Right lobe of liver (tissue), 6 donors: ENCODE measurements around the gene TTC6. TPM values are rescaled to one million over a fixed set of nuclear protein-coding genes. Genes with fewer than 3 reads are reported as not detected.

Experiments
- ATAC-seq, 4 donors: fragments of 200-7000 bp; cut with Tn5 transposase; one replicate each; pipeline ENCODE4 v1.9.1; 2020; ENCODE audit warnings: mild to moderate bottlenecking in 4 of 4, moderate library complexity in 4 of 4
- DNase-seq, 3 donors: peaks; one replicate each; pipeline ENCODE4 v3.0.0-alpha.2; 2020
- H3K27ac ChIP-seq, 3 donors: fragments of 200-600 bp; one replicate each; pipeline ENCODE4 v1.8.0; 2022
- H3K27me3 ChIP-seq, 2 donors: fragments of 200-600 bp; one replicate each; pipeline ENCODE4 v1.8.0; 2022
- H3K36me3 ChIP-seq, 4 donors: fragments of 200-600 bp; sonication (generic) in 1 of 4; one replicate each; pipeline versions ENCODE4 v1.5.1 to v1.8.0; 2017 to 2022; ENCODE audit warnings: control low read depth in 1 of 4
- H3K4me1 ChIP-seq, 4 donors: fragments of 200-600 bp; sonication (generic) in 1 of 4; one replicate each; pipeline versions ENCODE4 v1.5.1 to v1.8.0; 2017 to 2022; ENCODE audit warnings: control low read depth in 1 of 4
- H3K4me3 ChIP-seq, 3 donors: fragments of 200-600 bp; one replicate each; pipeline ENCODE4 v1.8.0; 2022
- H3K9me3 ChIP-seq, 4 donors: fragments of 200-600 bp; sonication (generic) in 1 of 4; one replicate each; pipeline versions ENCODE4 v1.5.1 to v1.8.0; 2017 to 2022; ENCODE audit warnings: control low read depth in 1 of 4
- POLR2A ChIP-seq: fragments of 450-650 bp; IDR thresholded peaks from one replicate; pipeline ENCODE4 v1.6.1; 2017; ENCODE audit warnings: antibody characterized with exemption, mild to moderate bottlenecking
- WGBS: methylation state at CpG from one replicate; pipeline ENCODE4 v1.1.6; 2018; ENCODE audit warnings: low coverage, low lambda C conversion rate; ENCODE audit not compliant: insufficient coverage; ENCODE audit errors: missing lambda C conversion rate; 5-methylcytosine and 5-hydroxymethylcytosine counted together
- intact Hi-C, 2 donors: fragments of 100-400 bp; cut with DNase I; formaldehyde crosslinking; loops; one replicate each; pipeline versions ENCODE4 v1.11.2 to v1.14.1; 2022
- total RNA-seq, 6 experiments: library from RNA; depleted of rRNA in 2 of 6; stranded (reverse); fragments of >200 nt in 2 of 6; fragmentation: NEBNext Ultra II Directional in 3 of 6; extraction: Animal tissue kit (Norgen Biotek cat#: 25700) in 3 of 6; gene quantifications; one replicate each; pipeline versions ENCODE4 v1.1.0 to v1.2.4, GENCODE V29; 2016 to 2023
- TF ChIP-seq, protein P1 (sequence below), 4 donors: fragments of 200-600 bp in 3 of 4; fragments of 450-650 bp in 1 of 4; IDR thresholded peaks; one replicate each; pipeline versions ENCODE4 v1.5.1 to v1.8.0; 2016 to 2022; ENCODE audit warnings: antibody characterized with exemption in 4 of 4, mild to moderate bottlenecking in 2 of 4
- donor health status: DM: no; HTN: yes; CAD: no.
- donor health status: DM: no; HTN: no; CAD: no.
- donor health status: DM: no; HTN: no; CAD: no.
- donor health status: DM: no; HTN: yes; CAD: no.
- donor health status: DM: no; HTN: yes; CAD: no.

The TTC6 gene
- total RNA-seq, 6 experiments from 2014 or later: 3.7 to 10.4 (median 4.6) TPM

- Histone ChIP-seq H3K27ac (no peak overlapping the region), H3K27me3 (no peaks in the 10 kb centered on the region), H3K4me3 (no peak overlapping the region), H3K4me1 (peaks cover 0 to 3% (median 0%) of the 10 kb centered on the region in 4 donors), H3K36me3 (no peaks in the 10 kb centered on the region), H3K9me3 (no peaks in the 10 kb centered on the region)
- intact Hi-C loops: no loop called here
- DNase-seq (no peak), ATAC-seq (no peak)
- WGBS: 100% methylated on average over 1 of the region's 1 CpG
- TF ChIP-seq, protein P1, sequence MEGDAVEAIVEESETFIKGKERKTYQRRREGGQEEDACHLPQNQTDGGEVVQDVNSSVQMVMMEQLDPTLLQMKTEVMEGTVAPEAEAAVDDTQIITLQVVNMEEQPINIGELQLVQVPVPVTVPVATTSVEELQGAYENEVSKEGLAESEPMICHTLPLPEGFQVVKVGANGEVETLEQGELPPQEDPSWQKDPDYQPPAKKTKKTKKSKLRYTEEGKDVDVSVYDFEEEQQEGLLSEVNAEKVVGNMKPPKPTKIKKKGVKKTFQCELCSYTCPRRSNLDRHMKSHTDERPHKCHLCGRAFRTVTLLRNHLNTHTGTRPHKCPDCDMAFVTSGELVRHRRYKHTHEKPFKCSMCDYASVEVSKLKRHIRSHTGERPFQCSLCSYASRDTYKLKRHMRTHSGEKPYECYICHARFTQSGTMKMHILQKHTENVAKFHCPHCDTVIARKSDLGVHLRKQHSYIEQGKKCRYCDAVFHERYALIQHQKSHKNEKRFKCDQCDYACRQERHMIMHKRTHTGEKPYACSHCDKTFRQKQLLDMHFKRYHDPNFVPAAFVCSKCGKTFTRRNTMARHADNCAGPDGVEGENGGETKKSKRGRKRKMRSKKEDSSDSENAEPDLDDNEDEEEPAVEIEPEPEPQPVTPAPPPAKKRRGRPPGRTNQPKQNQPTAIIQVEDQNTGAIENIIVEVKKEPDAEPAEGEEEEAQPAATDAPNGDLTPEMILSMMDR (IDR thresholded peaks at IDR 0.05): no peak
- no peak for TF ChIP-seq POLR2A
Measured at GRCh38 chr14:37623971-37624370, 28.5 kb downstream of the TTC6 start.

DNA sequence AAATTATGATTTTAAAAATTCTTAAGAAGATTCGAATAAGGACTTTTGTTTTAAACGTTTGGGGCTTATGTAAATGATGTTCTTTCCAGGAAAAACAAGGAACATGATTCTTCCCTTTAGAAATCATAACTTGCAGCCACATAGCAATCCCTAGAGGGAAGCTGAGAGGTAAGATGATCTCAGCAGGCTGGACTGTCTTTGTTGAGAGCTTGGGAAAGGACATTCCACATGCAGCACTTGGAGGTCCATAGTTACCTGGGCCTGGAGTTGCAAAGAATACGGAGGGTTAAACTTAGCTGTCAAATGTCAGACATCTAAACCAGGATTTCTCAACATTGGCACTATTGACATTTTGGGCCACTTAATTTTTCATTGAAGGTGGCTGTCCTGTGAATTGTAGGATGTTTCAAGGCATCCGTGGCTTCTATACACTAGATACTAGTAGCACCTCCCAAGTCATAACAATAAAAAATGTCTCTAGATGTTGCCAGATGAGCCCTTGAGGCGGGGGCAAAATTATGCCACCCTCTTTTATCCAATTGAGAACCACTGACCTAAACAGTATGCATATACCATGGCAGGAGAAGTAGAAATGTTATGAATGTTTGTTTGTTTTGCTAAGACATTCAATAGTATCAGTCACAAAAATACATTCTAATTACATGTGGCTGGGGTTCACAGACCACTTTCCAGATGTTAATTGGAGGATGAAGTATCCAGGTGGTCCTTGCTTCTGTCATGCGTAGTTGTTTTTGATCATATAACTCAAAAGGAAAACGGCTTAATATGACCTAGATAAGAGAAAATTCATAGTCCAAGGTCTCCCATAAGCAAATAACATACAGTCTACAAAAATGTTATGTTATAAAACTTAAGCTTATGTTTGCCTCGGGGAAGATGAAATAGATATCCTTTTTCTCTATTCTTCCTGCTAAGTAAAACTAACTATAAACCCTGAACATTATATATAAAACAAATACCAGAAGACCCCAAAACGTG is 30.5 kb downstream of the TTC6 start:
- intact Hi-C loops: no loop called here
- ATAC-seq: no peak
- no peak overlapping the region for H3K4me3 ChIP-seq
- H3K36me3 ChIP-seq: no peaks in the 10 kb centered on the region
- no peak overlapping the region for H3K27ac ChIP-seq
- H3K27me3 ChIP-seq: no peaks in the 10 kb centered on the region
- TF ChIP-seq, protein P1 (IDR thresholded peaks at IDR 0.05): no peak
- no peak for TF ChIP-seq POLR2A
- no peak for DNase-seq
- no peaks in the 10 kb centered on the region for H3K9me3 ChIP-seq
- 66% methylated on average over 9 of the region's 9 CpGs for WGBS
- H3K4me1 ChIP-seq: peaks cover 0 to 3% (median 0%) of the 10 kb centered on the region in 4 donors

- 80% methylated on average over 3 of the region's 4 CpGs for WGBS
- H3K27me3 ChIP-seq: no peaks in the 10 kb centered on the region
- no peak overlapping the region for H3K4me3 ChIP-seq
- TF ChIP-seq, protein P1 (IDR thresholded peaks at IDR 0.05): no peak
- no peak for TF ChIP-seq POLR2A
- H3K4me1 ChIP-seq: no peaks in the 10 kb centered on the region
- intact Hi-C loops: no loop called here
- no peak overlapping the region for H3K27ac ChIP-seq
- H3K9me3 ChIP-seq: no peaks in the 10 kb centered on the region
- DNase-seq: no peak
- H3K36me3 ChIP-seq: no peaks in the 10 kb centered on the region
- no peak for ATAC-seq
Measured at GRCh38 chr14:37637341-37637740, 41.9 kb downstream of the TTC6 start.

- intact Hi-C loops: no loop called here
- ATAC-seq (no peak), DNase-seq (no peak)
- no peaks in the 10 kb centered on the region for H3K9me3 ChIP-seq
- 74% methylated on average over 2 of the region's 2 CpGs for WGBS
- H3K36me3 ChIP-seq: no peaks in the 10 kb centered on the region
- no peaks in the 10 kb centered on the region for H3K4me1 ChIP-seq
- no peak overlapping the region for H3K27ac ChIP-seq
- no peaks in the 10 kb centered on the region for H3K27me3 ChIP-seq
- H3K4me3 ChIP-seq: no peak overlapping the region
- no peak for TF ChIP-seq POLR2A
- TF ChIP-seq, protein P1 (IDR thresholded peaks at IDR 0.05): no peak
Measured at GRCh38 chr14:37638599-37638998, 43.2 kb downstream of the TTC6 start.
